Stimulated activated naive CD8-positive, alpha-beta T cell treated with anti-CD3 and anti-CD28 coated beads, Interleukin-15, Interleukin-2, amounts not matched to agents 100 U/mL and 50 U/mL, for 24 hours (primary cell): ENCODE measurements around the gene SLTM.
A peak's percentile ranks its signal among the peaks of the same experiment; 100 is the strongest.
"Not testable (repeated sequence)": the region's sequence is repeated elsewhere in the genome, so short reads cannot be mapped to it uniquely, and the experiment has no call there.

Source experiments
- ATAC-seq: fragments of 150-1000 bp; cut with Tn5 transposase; one replicate; pipeline ENCODE4 v1.10.0; 2021
- DNase-seq: peaks from one replicate; pipeline ENCODE4 v3.0.0; 2021

The SLTM gene

DNA sequence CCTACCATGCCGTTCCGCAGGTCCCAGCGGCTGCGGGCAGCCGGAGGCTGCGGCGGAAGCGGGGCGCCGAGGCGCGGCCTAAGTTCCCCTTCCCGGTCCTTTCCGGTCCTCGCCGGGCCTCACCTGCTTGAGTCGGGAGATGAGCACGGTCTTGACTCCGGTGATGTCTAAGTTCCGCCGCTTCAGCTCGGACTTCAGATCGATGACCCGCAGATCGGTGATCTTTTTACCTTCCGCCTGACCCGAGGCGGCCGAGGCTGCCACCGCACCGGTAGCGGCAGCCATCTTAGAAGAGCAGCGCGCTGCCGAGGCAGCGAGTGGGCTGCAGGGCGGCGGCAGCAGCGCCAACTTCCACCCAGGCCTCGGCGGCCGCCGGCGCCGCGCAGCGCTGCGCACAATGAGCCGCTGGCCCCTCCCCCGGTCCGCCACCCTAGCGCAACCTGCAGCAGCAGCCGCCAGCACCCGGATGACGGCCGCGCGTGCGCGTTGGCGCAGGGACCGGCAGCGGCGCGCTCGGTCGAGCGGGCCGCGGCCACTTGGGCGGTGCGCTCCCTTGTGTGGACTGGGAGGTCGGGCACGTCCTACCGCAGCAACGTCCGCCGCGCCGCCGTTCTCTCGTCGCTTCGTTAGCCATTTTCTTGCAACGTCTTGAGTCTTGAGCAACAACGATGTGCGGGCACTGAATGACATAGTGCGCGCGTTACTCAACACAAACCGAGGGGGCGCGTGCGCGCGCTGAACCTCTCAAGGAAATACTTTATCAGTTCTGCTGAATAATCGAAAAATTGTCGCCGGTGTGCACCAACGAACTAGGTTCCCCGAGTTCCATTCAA, at the start of gene SLTM:
Gene SLTM, minus strand, starts transcription at position 399 of the 833 bp plus-strand sequence. Its CDS starts 114 bp downstream, at position 285.
- ATAC-seq: peak; percentile 97

DNA sequence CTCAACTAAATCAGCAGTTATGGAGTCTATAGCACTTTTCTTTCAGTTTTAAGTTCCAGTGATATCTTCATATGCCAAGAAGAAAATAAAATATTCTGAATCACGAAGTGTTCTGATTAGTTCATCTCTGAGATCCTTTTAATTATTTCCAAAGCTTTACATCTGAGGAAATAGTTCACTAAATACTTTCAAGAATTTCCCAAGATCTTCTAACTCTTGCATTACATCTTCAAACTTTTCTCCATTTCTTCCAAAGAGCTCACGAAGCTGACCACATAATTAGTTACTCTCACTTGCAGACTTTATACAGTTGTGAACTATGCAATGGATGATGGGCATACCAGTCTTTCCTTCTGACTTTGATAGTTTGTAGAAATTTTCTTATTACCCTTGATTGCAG, 49.8 kb upstream of the SLTM start:
- DNase-seq (no peak), ATAC-seq (no peak)

More for the DNA sequence above, at the start of gene SLTM:
- DNase-seq: peak; percentile 95

DNA sequence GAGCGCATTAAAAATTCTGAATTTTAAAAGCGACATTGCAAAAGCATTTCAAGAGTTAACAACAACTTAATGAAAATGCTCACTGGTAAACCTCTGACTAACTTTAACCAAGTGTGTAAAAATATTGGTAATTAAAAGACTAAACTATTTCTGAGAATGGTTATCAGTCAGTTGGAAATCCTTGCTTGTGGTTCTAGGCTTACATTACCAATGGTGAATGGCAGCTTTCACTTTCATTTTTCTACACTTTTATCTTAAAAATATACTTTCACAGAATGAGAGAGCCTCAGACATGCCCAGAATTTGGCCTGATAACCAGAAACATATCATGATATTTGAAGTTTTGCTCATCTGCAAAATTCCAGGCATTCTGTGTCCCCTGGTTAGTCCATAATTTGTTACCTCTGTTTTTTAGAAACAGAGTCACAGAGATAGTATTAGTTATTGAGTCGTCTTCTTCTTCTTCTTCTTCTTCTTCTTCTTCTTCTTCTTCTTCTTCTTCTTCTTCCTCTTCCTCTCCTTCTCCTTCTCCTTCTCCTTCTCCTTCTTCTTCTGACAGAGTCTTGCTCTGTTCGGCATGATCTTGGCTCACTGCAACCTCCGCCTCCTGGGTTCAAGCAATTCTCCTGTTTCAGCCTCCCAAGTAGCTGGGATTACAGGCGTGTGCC, 48.5 kb upstream of the SLTM start:
- DNase-seq (no peak), ATAC-seq (peak; percentile 31)

DNA sequence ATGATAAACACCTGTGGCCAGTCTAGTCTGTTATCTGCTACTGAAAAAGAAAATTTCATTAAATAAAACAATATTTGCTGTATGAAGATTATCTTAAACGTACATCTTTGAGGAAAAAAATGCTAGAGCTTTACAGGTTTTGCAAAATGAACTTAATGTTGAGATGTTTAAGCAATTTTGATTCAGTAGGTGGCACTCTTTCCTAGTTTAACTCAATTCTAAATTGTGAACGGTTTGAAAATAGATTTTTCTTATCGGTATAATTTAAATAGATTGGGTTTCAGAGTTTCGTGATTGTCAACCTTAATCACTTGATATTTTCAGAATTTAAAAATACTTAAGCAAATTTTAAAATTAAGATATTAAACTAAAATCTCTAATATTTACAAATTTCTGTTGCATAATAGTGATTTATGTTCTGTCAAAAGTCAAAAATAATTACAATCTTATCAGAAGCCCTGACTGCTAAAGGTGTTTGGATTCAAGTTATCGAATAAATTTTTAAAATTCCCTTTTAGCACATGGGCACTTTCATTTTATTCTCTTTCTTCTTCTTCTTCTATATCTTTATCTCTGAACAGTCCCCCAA, 47.0 kb upstream of the SLTM start:
- ATAC-seq: no peak
- no peak for DNase-seq

DNA sequence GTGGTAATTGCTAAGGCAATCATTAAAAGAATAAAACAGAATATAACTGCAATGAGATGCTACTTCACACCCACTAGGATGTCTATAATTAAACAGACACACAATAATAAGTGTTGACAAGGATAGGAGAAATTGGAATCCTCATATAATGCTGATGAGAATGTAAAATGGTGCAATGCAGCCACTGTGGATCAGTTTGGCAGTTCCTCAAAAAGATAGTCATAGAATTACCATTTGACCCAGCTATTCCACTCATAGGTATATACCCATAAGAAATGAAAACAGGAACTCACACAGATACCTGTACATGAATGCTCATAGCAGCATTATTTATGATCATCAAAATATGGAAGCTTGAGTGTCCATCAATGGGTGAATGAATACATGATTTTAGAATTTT, 44.4 kb upstream of the SLTM start:
- DNase-seq (no peak), ATAC-seq (no peak)

DNA sequence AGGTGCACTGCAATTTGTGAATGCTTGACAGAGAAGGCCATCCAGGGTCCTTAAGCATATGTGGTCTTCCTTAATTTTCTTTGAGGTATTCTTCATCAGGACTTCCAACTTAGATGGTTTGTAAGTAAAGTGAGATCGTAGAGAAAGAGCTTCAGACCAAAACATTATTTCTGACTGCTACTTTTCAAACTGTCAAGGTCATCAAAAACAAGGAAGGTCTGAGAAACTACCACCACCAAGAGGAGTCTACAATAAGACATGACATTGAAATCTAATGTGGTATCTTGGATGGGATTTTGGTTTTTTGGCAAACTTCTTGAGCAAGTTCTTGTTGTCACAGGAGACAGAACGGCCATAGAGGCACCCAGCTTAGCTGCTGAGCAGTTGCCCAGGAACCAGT, 34.0 kb upstream of the SLTM start:
- no peak for ATAC-seq

DNA sequence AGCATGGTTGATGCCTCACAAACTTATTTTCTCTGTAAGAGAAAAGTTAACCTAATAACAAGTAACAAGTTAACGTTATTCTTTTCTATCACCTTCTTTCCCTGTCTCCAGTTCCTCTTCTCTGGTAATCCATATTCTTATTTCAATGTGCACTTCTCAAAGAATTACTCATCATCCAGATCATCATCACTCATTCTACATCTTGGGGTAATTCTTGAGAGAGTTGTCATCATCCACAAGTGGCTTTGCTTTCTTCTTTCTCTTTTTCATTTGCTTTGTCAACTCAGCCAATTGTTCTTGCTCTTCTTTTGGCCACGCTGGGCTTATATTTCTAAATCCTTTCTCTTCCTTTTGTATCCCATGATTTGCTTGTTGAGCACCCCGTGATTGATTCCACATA, 33.2 kb upstream of the SLTM start:
- ATAC-seq (no peak), DNase-seq (no peak)

More for the DNA sequence above, 34.0 kb upstream of the SLTM start:
- DNase-seq: no peak

DNA sequence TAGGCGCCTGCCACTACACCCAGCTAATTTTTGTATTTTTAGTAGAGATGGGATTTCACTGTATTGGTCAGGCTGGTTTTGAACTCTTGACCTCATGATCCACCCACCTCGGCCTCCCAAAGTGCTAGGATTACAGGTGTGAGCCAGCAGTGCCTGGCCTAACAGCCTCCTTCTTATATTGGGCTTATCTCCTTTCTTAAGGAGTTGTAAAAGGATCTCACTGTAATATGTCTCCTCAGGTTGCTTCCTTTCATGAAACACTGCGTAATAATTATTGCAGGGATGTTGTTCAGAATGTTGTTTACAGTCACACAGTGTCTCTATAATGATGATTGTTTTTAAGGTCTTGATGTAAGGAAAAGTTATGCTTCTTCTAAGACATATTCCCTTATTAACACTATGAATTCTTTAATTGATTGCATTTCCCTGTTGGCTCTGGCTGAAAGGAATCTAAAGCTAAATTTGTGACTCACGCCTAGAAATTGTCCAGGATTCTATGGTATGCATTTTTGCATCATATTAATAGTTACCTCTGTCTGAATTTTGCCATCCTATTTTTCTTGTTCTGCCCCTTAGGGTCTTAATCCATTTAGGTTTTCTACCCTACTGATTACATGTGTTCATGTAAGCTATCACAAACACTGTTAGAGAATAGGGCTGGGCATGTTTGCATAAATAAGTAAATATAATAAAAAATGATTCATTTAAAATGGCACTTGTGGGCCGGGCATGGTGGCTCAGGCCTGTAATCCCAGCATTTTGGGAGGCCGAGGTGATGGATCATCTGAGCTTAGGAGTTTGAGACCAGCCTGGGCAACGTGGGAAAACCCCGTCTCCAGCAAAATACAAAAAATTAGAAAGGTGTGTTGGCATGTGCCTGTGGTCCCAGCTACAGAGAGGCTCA, 29.4 kb upstream of the SLTM start:
- ATAC-seq (no peak), DNase-seq (no peak)

DNA sequence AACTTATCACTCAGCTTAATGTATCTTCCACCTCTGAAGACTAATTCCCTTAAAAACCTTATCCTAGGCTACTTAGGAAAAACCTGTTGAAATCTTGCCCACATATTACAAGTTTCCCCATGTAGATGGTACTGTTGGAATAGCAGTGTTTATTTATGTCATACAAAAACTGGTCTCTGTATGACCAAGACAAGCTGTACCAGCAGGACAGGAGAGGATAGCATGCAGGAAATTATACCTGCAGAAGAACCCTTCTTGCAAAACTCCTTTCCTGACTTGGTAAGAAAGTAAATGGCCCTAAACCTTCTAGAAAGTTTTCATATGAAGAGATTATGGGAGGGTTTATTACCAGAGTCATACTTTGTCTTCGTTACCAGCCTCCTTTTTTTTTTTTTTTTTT, 28.7 kb upstream of the SLTM start:
- DNase-seq (no peak), ATAC-seq (no peak)

DNA sequence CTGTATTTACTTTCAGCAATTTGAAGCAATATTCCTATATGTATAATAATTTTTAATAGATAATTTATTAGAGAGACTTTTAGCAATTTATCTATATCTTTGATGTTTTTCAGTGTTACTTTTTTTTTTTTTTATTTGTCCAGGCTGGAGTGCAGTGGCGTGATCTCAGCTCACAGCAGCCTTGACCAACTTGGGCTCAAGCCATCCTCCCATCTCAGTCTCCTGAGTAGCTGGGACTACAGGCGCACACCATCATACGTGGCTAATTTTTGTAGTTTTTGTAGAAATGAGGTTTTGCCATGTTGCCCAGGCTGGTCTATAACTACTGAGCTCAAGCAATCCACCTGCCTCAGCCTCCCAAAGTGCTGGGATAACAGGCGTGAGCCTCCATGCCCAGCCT, 25.3 kb upstream of the SLTM start:
- DNase-seq (no peak), ATAC-seq (no peak)

DNA sequence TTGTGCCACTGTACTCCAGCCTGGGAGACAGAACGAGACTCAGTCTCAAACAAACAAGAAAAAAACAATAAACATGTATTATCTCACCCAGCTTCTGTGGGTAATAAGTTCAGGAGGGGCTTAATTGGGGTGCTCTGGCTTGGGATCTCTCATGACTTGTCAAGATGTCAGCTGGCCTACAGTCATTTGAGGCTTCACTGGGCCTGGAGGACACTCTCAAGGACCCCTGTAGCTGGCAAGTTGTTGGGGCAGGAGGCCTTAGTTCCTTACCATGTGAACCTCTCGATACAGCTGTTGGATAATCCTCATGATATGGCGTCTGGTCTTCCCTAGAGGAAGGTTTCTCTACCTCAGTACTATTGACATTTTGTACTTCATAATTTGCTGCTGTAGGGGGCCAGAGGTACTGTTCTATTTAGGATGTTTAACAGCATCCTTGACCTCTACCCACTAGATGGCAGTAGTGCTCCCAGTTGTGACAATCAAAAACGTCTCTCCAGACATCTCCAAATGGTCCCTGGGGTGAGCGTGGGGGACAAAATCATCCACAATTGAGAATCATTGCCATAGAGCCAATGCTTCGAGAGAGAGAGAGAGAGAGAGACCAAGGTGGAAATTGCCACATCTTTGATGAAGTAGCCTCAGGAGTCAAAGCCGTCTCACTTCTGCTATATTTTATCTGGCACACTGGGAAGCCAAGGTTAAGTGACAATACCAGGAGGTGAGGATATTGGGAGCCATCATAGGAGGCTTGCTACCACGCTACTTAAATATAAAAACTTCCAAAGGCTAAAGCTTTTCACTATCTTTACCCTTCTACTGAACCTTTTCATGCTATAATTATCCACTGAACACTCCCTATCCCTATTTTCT, 23.9 kb upstream of the SLTM start:
- ATAC-seq (peak; percentile 77), DNase-seq (peak; percentile 64)

DNA sequence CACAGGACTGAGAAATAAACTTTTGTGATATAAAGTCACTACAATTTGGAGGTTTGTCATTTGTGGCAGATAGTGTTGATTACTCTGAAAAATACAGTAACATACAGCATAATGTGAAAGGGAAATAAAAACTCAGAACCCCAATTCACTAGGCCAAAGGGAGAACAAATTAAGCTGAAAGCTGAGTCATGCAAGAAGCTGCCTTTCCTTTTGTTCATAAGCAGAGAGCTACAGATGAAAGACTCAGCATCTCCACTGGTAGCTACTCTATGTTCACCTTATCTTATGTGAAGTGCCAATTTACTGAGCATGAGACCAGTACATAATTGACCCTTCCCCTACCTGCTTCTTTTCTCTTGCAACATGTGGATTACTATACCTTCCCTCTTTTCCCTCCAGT, 19.3 kb upstream of the SLTM start:
- ATAC-seq (no peak), DNase-seq (no peak)

DNA sequence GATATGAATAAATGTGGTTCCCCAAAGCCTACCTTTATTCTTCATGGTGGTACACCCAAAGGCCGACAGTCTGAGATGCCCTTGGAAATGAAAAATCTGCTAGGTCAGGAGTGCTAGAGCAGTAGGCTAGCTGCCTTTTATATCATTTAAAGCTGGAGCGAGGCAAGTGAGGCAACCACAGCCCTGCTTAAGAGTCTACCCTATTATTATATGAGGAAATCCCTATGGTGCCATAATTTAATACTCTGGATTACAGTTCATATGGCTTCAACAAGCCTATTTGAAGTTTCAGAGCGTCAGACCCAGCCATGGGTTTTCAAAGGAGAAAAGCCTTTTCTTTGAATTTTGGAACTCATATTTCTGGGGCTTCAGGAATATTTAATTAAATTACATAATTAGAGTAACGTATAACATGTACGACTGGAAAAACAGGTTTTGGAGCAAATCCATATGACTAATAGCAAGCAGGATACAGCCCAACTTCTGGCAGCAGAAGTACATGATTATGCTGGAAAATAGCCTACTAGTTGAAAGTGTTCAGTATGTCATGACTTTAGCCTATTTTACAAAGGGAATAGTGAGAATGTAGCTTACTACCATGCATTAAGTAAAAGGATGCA, 18.0 kb upstream of the SLTM start:
- DNase-seq (no peak), ATAC-seq (no peak)

DNA sequence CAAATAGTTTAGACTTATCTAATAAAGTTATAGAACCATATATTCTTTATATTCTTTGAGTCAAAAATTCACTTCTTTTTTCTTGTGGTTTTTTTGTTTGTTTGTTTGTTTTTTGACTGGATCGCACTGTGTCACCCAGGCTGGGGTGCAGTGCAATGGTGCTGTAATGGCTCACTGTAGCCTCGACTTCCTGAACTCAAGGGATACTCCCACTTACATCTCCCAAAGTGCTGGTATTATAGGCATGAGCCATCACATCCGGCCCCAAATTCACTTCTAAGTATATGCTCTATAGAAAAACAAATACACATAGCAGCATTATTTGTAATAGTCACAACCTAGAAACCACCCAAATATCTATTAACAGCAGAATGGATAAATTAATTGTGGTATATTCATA, 13.7 kb upstream of the SLTM start:
- DNase-seq (no peak), ATAC-seq (no peak)

DNA sequence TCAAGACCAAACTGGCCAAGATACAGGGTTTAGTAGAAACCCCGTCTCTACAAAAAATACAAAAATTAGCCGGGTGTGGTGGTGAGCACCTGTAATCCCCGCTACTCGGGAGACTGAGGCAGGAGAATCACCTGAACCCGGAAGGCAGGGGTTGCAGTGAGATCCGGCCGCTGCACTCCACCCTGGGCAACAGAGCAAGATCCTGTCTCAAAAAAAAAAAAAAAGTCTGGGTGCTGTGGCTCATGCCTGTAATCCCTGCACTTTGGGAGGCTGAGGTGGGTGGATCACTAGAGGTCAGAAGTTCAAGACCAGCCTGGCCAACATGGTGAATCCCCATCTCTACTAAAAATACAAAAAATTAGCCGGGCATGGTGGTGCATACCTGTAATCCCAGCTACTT, 1.5 kb upstream of the SLTM start:
- DNase-seq, ATAC-seq: not testable (repeated sequence)

DNA sequence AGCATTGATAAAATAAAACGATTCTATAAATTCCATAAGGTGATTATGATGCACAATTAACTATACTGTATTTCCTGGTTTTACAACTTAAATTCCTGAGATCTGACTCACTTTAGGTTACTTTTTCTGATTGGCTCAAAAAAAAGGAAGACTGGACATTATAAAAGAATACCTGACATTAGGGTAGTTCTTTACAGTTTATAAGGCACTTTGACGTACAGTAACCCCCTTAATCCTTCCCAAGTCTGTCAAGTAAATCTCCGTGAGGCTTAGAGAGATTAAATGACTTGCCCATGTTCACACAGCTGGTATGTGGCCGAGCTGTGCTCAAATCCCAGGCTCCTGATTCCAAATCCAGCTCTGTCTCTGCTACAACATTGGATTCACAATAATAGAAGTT, 1.0 kb upstream of the SLTM start:
- DNase-seq (no peak), ATAC-seq (no peak)

DNA sequence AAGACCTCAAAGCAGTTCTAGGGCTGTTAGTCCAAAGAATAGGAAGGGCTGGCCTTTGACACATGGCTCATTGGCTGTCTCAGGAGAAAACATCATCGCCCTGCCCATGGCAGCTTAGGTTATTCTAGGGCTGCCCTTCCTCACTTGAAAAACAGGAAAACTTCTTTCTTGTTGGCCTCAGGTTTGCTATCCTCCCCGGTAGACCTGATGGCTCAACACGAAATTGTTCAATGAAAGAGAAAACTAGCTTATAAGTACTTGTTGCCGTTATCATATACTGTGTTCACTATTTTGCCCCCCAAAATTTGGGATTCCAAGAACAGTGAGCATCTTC, 602 bp upstream of the SLTM start:
- DNase-seq (no peak), ATAC-seq (no peak)

DNA sequence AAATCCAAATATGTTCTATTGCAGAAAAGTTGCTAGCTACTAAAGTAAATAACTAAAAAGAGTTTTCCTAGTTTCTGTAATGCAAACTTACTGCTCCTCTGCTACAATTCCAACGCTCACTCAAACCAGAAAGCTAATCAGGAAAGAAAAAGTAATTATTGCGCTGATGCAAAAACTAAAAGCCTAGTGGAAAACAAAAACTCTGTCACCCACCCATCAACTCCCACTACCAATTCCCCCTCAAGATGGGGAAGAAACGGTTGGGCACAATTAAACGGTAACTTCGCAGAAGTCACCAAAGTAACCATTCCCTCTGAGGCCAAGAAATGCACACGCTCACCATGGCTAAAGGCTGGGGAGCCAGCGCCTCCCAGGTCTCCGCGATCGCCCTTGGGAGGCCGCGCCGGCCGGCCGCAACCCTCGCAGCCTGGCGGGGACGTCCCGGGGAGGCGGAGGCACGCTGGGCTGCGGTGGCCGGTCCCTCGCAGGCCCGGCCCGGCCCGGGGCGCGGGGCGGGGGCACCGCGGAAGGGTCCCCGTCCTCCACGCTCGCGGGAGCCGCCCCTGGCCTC, 684 bp downstream of the SLTM start:
- peak; percentile 10 for ATAC-seq
- no peak for DNase-seq

DNA sequence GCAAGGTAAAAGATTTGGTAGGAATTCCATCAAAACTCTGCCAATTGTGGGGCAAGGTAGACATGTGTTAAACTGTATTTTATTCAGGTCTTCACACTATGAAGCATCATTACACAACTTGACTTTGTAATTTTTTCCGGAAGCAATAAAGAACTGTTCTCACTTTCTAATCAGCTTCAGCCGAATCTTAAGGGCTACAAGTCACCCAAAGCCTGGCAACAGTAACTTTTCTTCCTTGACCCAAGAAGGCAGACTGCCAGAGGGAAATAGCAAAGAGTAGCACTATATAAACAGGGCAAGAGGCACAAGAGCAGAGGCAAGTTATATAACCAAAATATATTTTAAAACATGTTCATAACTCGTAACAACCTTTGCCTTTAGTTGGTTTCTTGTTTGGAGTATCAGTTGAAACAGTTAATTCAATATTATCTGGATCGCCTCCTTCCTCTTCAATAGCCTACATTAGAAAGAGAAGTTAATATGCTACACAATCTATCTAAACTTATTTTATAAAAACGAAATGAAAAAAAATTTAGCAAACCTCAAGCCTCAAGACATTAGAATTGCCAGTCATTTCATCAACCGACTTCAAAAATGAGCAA, 1.4 kb downstream of the SLTM start:
- DNase-seq: no peak
- ATAC-seq: no peak

DNA sequence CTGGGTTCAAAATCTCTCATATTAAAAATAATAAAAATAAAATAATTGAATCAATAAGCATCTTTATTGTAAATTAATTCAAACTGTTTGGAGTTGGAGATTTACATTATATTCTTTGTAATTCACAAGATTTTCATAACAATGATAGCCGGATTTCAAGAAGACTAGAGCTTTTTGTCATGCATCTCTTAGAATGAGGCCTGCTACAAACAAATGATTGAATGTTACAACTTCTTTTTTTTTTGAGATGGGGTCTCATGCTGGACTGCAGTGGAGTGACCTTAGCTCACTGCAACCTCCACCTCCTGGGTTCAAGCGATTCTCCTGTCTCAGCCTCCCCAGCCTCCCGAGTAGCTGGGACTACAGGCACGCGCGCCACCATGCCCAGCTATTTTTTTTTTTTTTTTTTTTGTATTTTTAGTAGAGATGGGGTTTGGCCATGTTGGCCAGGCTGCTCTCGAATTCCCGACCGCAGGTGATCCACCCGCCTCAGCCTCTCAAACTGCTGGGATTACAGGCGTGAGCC, 3.5 kb downstream of the SLTM start:
- DNase-seq: no peak
- ATAC-seq: no peak
